Measurements from ENCODE around the gene STXBP6.

STXBP6 gene

GRCh38 chr14:24850072-24850471 is 199.9 kb downstream of the STXBP6 start:
- no peaks in the 10 kb centered on the region for H3K9me3 ChIP-seq (ENCODE audit: insufficient read depth, low read length)
- H4K20me1 ChIP-seq (ENCODE audit: low read depth, low read length): no peaks in the 10 kb centered on the region
- no peaks in the 10 kb centered on the region for H3K79me2 ChIP-seq (ENCODE audit: insufficient read depth, low read length)
- H3K4me2 ChIP-seq (ENCODE audit: low read depth, low read length, poor library complexity, severe bottlenecking): no peak overlapping the region
- H3K27me3 ChIP-seq (ENCODE audit: low read length): no peaks in the 10 kb centered on the region
- no peak overlapping the region for H3K4me3 ChIP-seq (ENCODE audit: insufficient read depth, low read length, poor library complexity, severe bottlenecking)
- H3K9me2 ChIP-seq (replicated peaks; ENCODE audit: insufficient read depth, low read length): no peaks in the 10 kb centered on the region
- H3K27ac ChIP-seq (ENCODE audit: low read depth, low read length): no peak overlapping the region
- H3F3A ChIP-seq (ENCODE audit: insufficient read depth): no peaks in the 10 kb centered on the region
- TF ChIP-seq CTCF (IDR thresholded peaks at IDR 0.05; ENCODE audit: insufficient read depth, low read length, poor library complexity, severe bottlenecking) (no peak), EZH2phosphoT487 (conservative IDR thresholded peaks at IDR 0.05; ENCODE audit: low read length) (no peak)
- no peak overlapping the region for H3K9ac ChIP-seq (ENCODE audit: low read length)
- no peak overlapping the region for H2AFZ ChIP-seq (ENCODE audit: low read depth, low read length, severe bottlenecking)
- no peaks in the 10 kb centered on the region for H3K36me3 ChIP-seq (ENCODE audit: low read length)

GRCh38 chr14:24849471-24849870 is 200.5 kb downstream of the STXBP6 start:
- Histone ChIP-seq H3F3A (ENCODE audit: insufficient read depth) (no peaks in the 10 kb centered on the region), H2AFZ (ENCODE audit: low read depth, low read length, severe bottlenecking) (no peak overlapping the region), H3K9ac (ENCODE audit: low read length) (no peak overlapping the region), H3K36me3 (ENCODE audit: low read length) (no peaks in the 10 kb centered on the region), H3K9me3 (ENCODE audit: insufficient read depth, low read length) (no peaks in the 10 kb centered on the region), H3K79me2 (ENCODE audit: insufficient read depth, low read length) (no peaks in the 10 kb centered on the region), H3K27ac (ENCODE audit: low read depth, low read length) (no peak overlapping the region), H3K4me2 (ENCODE audit: low read depth, low read length, poor library complexity, severe bottlenecking) (no peak overlapping the region), H3K9me2 (replicated peaks; ENCODE audit: insufficient read depth, low read length) (no peaks in the 10 kb centered on the region), H4K20me1 (ENCODE audit: low read depth, low read length) (no peaks in the 10 kb centered on the region), H3K27me3 (ENCODE audit: low read length) (no peaks in the 10 kb centered on the region), H3K4me3 (ENCODE audit: insufficient read depth, low read length, poor library complexity, severe bottlenecking) (no peak overlapping the region)
- TF ChIP-seq CTCF (IDR thresholded peaks at IDR 0.05; ENCODE audit: insufficient read depth, low read length, poor library complexity, severe bottlenecking): no peak
- no peak for TF ChIP-seq EZH2phosphoT487 (conservative IDR thresholded peaks at IDR 0.05; ENCODE audit: low read length)

GRCh38 chr14:24848102-24848790 is 201.7 kb downstream of the STXBP6 start:
- TF ChIP-seq EZH2phosphoT487 (conservative IDR thresholded peaks at IDR 0.05; ENCODE audit: low read length): no peak
- no peak for TF ChIP-seq CTCF (IDR thresholded peaks at IDR 0.05; ENCODE audit: insufficient read depth, low read length, poor library complexity, severe bottlenecking)
- no peaks in the 10 kb centered on the region for H3K9me3 ChIP-seq (ENCODE audit: insufficient read depth, low read length)
- H3K36me3 ChIP-seq (ENCODE audit: low read length): no peaks in the 10 kb centered on the region
- no peaks in the 10 kb centered on the region for H3K9me2 ChIP-seq (replicated peaks; ENCODE audit: insufficient read depth, low read length)
- H4K20me1 ChIP-seq (ENCODE audit: low read depth, low read length): no peaks in the 10 kb centered on the region
- no peak overlapping the region for H2AFZ ChIP-seq (ENCODE audit: low read depth, low read length, severe bottlenecking)
- no peaks in the 10 kb centered on the region for H3K79me2 ChIP-seq (ENCODE audit: insufficient read depth, low read length)
- H3K9ac ChIP-seq (ENCODE audit: low read length): no peak overlapping the region
- no peak overlapping the region for H3K4me2 ChIP-seq (ENCODE audit: low read depth, low read length, poor library complexity, severe bottlenecking)
- H3F3A ChIP-seq (ENCODE audit: insufficient read depth): no peaks in the 10 kb centered on the region
- no peaks in the 10 kb centered on the region for H3K27me3 ChIP-seq (ENCODE audit: low read length)
- no peak overlapping the region for H3K4me3 ChIP-seq (ENCODE audit: insufficient read depth, low read length, poor library complexity, severe bottlenecking)
- no peak overlapping the region for H3K27ac ChIP-seq (ENCODE audit: low read depth, low read length)

Data from SU-DHL-6 (cell line).